Trophoblast cell (in vitro differentiated cells and primary cell): ENCODE measurements around the gene ZBTB20.

Experiments used
- DNase-seq, 2 donors: peaks; one replicate each; pipeline ENCODE4 v3.0.0-alpha.2; 2016
- H2AFZ ChIP-seq: 2 replicates; pipeline ENCODE4 v1.6.1; 2013; ENCODE audit warnings: low read length, moderate library complexity, mild to moderate bottlenecking; ENCODE audit not compliant: insufficient read depth, poor library complexity
- H2AK5ac ChIP-seq: 2 replicates; pipeline ENCODE4 v1.6.1; 2013; ENCODE audit warnings: mild to moderate bottlenecking, low read length
- H2BK120ac ChIP-seq: 2 replicates; pipeline ENCODE4 v1.6.1; 2013; ENCODE audit warnings: low read length, mild to moderate bottlenecking, moderate library complexity; ENCODE audit not compliant: insufficient read depth, poor library complexity
- H2BK12ac ChIP-seq: 2 replicates; pipeline ENCODE4 v1.6.1; 2013; ENCODE audit warnings: mild to moderate bottlenecking, low read length, moderate library complexity
- H2BK5ac ChIP-seq: 2 replicates; pipeline ENCODE4 v1.6.1; 2013; ENCODE audit warnings: low read length, low read depth, moderate library complexity, mild to moderate bottlenecking; ENCODE audit not compliant: poor library complexity
- H3K14ac ChIP-seq: 2 replicates; pipeline ENCODE4 v1.6.1; 2013; ENCODE audit warnings: mild to moderate bottlenecking, low read length
- H3K18ac ChIP-seq: 2 replicates; pipeline ENCODE4 v1.6.1; 2013; ENCODE audit warnings: mild to moderate bottlenecking, low read length
- H3K23ac ChIP-seq: 2 replicates; pipeline ENCODE4 v1.6.1; 2013; ENCODE audit warnings: low read length
- H3K27ac ChIP-seq: 2 replicates; pipeline ENCODE4 v1.5.1; 2013; ENCODE audit warnings: low read depth, mild to moderate bottlenecking, inconsistent platforms, low read length, moderate library complexity
- H3K27me3 ChIP-seq: 2 replicates; pipeline ENCODE4 v1.6.1; 2013; ENCODE audit warnings: inconsistent platforms, mild to moderate bottlenecking, low read length, moderate library complexity; ENCODE audit not compliant: insufficient read depth
- H3K36me3 ChIP-seq, 2 experiments: 1 replicate in 1 of 2; 2 replicates in 1 of 2; pipeline ENCODE4 v1.6.1; 2013; ENCODE audit warnings: low read length in 2 of 2, mild to moderate bottlenecking in 2 of 2, moderate library complexity in 1 of 2; ENCODE audit not compliant: insufficient read depth in 2 of 2, control insufficient read depth in 1 of 2
- H3K4ac ChIP-seq: 2 replicates; pipeline ENCODE4 v1.6.1; 2013; ENCODE audit warnings: low read depth, mild to moderate bottlenecking, low read length, moderate library complexity
- H3K4me1 ChIP-seq, 2 experiments: 1 replicate in 1 of 2; 2 replicates in 1 of 2; pipeline ENCODE4 v1.6.1; 2013; ENCODE audit warnings: low read length in 2 of 2, mild to moderate bottlenecking in 2 of 2, moderate library complexity in 1 of 2; ENCODE audit not compliant: insufficient read depth in 2 of 2, control insufficient read depth in 1 of 2
- H3K4me2 ChIP-seq: 2 replicates; pipeline ENCODE4 v1.6.1; 2013; ENCODE audit warnings: inconsistent platforms, mild to moderate bottlenecking, low read length, moderate library complexity
- H3K4me3 ChIP-seq: 2 replicates; pipeline ENCODE4 v1.5.1; 2013; ENCODE audit warnings: mild to moderate bottlenecking, low read depth, low read length, inconsistent platforms
- H3K79me1 ChIP-seq: one replicate; pipeline ENCODE4 v1.6.1; 2013; ENCODE audit warnings: low read length
- H3K79me2 ChIP-seq: 2 replicates; pipeline ENCODE4 v1.6.1; 2013; ENCODE audit warnings: low read length, mild to moderate bottlenecking; ENCODE audit not compliant: control insufficient read depth, insufficient read depth, poor library complexity
- H3K9ac ChIP-seq: 2 replicates; pipeline ENCODE4 v1.6.1; 2013; ENCODE audit warnings: mild to moderate bottlenecking, low read length
- H3K9me3 ChIP-seq: 2 replicates; pipeline ENCODE4 v1.6.1; 2013; ENCODE audit warnings: low read depth, mild to moderate bottlenecking, control low read depth, inconsistent platforms, low read length; ENCODE audit not compliant: insufficient read depth
- H4K12ac ChIP-seq: 2 replicates; pipeline ENCODE4 v1.6.1; 2013; ENCODE audit warnings: low read depth, mild to moderate bottlenecking, low read length, moderate library complexity
- H4K8ac ChIP-seq: 2 replicates; pipeline ENCODE4 v1.6.1; 2013; ENCODE audit warnings: low read depth, mild to moderate bottlenecking, low read length, moderate library complexity
- H4K91ac ChIP-seq: one replicate; pipeline ENCODE4 v1.6.1; 2013; ENCODE audit warnings: low read depth, mild to moderate bottlenecking, low read length, moderate library complexity
- WGBS: extraction: QIAGEN DNeasy Blood & Tissue Kit; methylation state at CpG from one replicate; pipeline ENCODE4 v1.1.7; 2013; ENCODE audit warnings: missing lambda C conversion rate; ENCODE audit not compliant: insufficient read length, insufficient coverage; ENCODE audit errors: extremely low coverage; 5-methylcytosine and 5-hydroxymethylcytosine counted together

The ZBTB20 gene

GRCh38 chr3:114587986-114588385 is 559.1 kb downstream of the ZBTB20 start:
- H3K79me2 ChIP-seq = no peaks in the 10 kb centered on the region
- no peak overlapping the region for H3K4me3 ChIP-seq
- H3K27me3 ChIP-seq = no peaks in the 10 kb centered on the region
- H3K27ac ChIP-seq = no peak overlapping the region
- H2AK5ac ChIP-seq = no peak overlapping the region
- no peak for DNase-seq
- no peak overlapping the region for H3K9ac ChIP-seq
- H3K4me2 ChIP-seq = no peak overlapping the region
- no peak overlapping the region for H4K91ac ChIP-seq
- no peak overlapping the region for H4K12ac ChIP-seq
- no peak overlapping the region for H2BK120ac ChIP-seq
- no peak overlapping the region for H2BK5ac ChIP-seq
- H3K36me3 ChIP-seq = no peaks in the 10 kb centered on the region
- H3K79me1 ChIP-seq = no peaks in the 10 kb centered on the region
- H4K8ac ChIP-seq = no peak overlapping the region
- H3K4ac ChIP-seq = no peak overlapping the region
- no CpG with 5 or more reads among the region's 5 CpGs for WGBS
- no peak overlapping the region for H3K18ac ChIP-seq
- H2AFZ ChIP-seq = no peak overlapping the region
- no peaks in the 10 kb centered on the region for H3K9me3 ChIP-seq
- H2BK12ac ChIP-seq = no peak overlapping the region
- no peaks in the 10 kb centered on the region for H3K4me1 ChIP-seq
- H3K23ac ChIP-seq = no peak overlapping the region
- H3K14ac ChIP-seq = no peak overlapping the region

- H3K18ac ChIP-seq = no peak overlapping the region
- H4K91ac ChIP-seq = no peak overlapping the region
- H4K8ac ChIP-seq = no peak overlapping the region
- H2AK5ac ChIP-seq = no peak overlapping the region
- no peak for DNase-seq
- no peak overlapping the region for H3K14ac ChIP-seq
- no peak overlapping the region for H3K23ac ChIP-seq
- no peak overlapping the region for H2BK120ac ChIP-seq
- no peaks in the 10 kb centered on the region for H3K79me2 ChIP-seq
- H3K9ac ChIP-seq = no peak overlapping the region
- H3K4ac ChIP-seq = no peak overlapping the region
- no peak overlapping the region for H4K12ac ChIP-seq
- H3K27ac ChIP-seq = no peak overlapping the region
- no peak overlapping the region for H2AFZ ChIP-seq
- WGBS = no CpG with 5 or more reads among the region's 1 CpG
- no peaks in the 10 kb centered on the region for H3K36me3 ChIP-seq
- no peaks in the 10 kb centered on the region for H3K79me1 ChIP-seq
- no peaks in the 10 kb centered on the region for H3K27me3 ChIP-seq
- H3K4me3 ChIP-seq = no peak overlapping the region
- H3K9me3 ChIP-seq = no peaks in the 10 kb centered on the region
- H2BK12ac ChIP-seq = no peak overlapping the region
- H3K4me2 ChIP-seq = no peak overlapping the region
- H3K4me1 ChIP-seq = no peaks in the 10 kb centered on the region
- no peak overlapping the region for H2BK5ac ChIP-seq
Observed at GRCh38 chr3:114586119-114586518, 561.0 kb downstream of the ZBTB20 start.

GRCh38 chr3:114585687-114586086 is 561.4 kb downstream of the ZBTB20 start:
- no peaks in the 10 kb centered on the region for H3K79me1 ChIP-seq
- no peaks in the 10 kb centered on the region for H3K4me1 ChIP-seq
- no peak overlapping the region for H3K23ac ChIP-seq
- H3K14ac ChIP-seq = no peak overlapping the region
- no CpG with 5 or more reads among the region's 4 CpGs for WGBS
- no peaks in the 10 kb centered on the region for H3K9me3 ChIP-seq
- no peaks in the 10 kb centered on the region for H3K36me3 ChIP-seq
- no peak overlapping the region for H2BK5ac ChIP-seq
- H3K4me2 ChIP-seq = no peak overlapping the region
- H4K91ac ChIP-seq = no peak overlapping the region
- no peak overlapping the region for H3K18ac ChIP-seq
- no peak overlapping the region for H3K9ac ChIP-seq
- no peaks in the 10 kb centered on the region for H3K79me2 ChIP-seq
- H3K27ac ChIP-seq = no peak overlapping the region
- no peak overlapping the region for H4K12ac ChIP-seq
- no peak overlapping the region for H2BK120ac ChIP-seq
- H3K4ac ChIP-seq = no peak overlapping the region
- no peak overlapping the region for H4K8ac ChIP-seq
- no peak for DNase-seq
- H2AK5ac ChIP-seq = no peak overlapping the region
- H2BK12ac ChIP-seq = no peak overlapping the region
- no peaks in the 10 kb centered on the region for H3K27me3 ChIP-seq
- H3K4me3 ChIP-seq = no peak overlapping the region
- no peak overlapping the region for H2AFZ ChIP-seq

- Histone ChIP-seq H3K79me1 (no peaks in the 10 kb centered on the region), H3K36me3 (no peaks in the 10 kb centered on the region), H3K27me3 (no peaks in the 10 kb centered on the region), H4K8ac (no peak overlapping the region), H3K4ac (no peak overlapping the region), H3K9me3 (no peaks in the 10 kb centered on the region), H2BK5ac (no peak overlapping the region), H3K18ac (no peak overlapping the region), H2AK5ac (no peak overlapping the region), H4K91ac (no peak overlapping the region), H3K9ac (no peak overlapping the region), H4K12ac (no peak overlapping the region), H2AFZ (no peak overlapping the region), H3K4me2 (no peak overlapping the region), H3K79me2 (no peaks in the 10 kb centered on the region), H3K4me3 (no peak overlapping the region), H3K14ac (no peak overlapping the region), H3K27ac (no peak overlapping the region), H3K4me1 (no peaks in the 10 kb centered on the region), H3K23ac (no peak overlapping the region), H2BK120ac (no peak overlapping the region), H2BK12ac (no peak overlapping the region)
- DNase-seq = no peak
- WGBS = no CpG with 5 or more reads among the region's 6 CpGs
Observed at GRCh38 chr3:114584734-114585371, 562.2 kb downstream of the ZBTB20 start.
